Measurements from ENCODE around the gene RASSF7. TPM values are rescaled to one million over a fixed set of nuclear protein-coding genes. Genes with fewer than 3 reads are reported as not detected.
A peak's percentile ranks its signal among the peaks of the same experiment; 100 is the strongest.

Gene RASSF7
- total and polyA plus RNA-seq, 2 donors from 2014 or later, result 106 to 108 TPM

- no peaks in the 10 kb centered on the region for H3K9me3 ChIP-seq (ENCODE audit: control insufficient read depth in 2 of 3, insufficient read depth in 1 of 3, low read length in 3 of 3)
- H3K27me3 ChIP-seq (ENCODE audit: control insufficient read depth, insufficient read depth, low read length), result no peaks in the 10 kb centered on the region
- no peak overlapping the region for H3K9ac ChIP-seq (ENCODE audit: low read length in 3 of 3)
- FAIRE-seq, result no peak
- H3K4me1 ChIP-seq (ENCODE audit: control insufficient read depth in 2 of 3, insufficient read depth in 2 of 3, low read depth in 1 of 3, low read length in 3 of 3), result peaks cover 0 to 4% (median 0%) of the 10 kb centered on the region in 3 donors
- no peak for TF ChIP-seq CTCF (IDR thresholded peaks at IDR 0.05; ENCODE audit: borderline replicate concordance, extremely low read depth, insufficient read depth)
- intact Hi-C loops (cut with DNase I), result no loop called here
- H3K36me3 ChIP-seq (ENCODE audit: control insufficient read depth in 2 of 3, insufficient read depth in 3 of 3, low read length in 3 of 3), result peaks cover 2 to 63% (median 29%) of the 10 kb centered on the region in 3 donors
- H3K4me3 ChIP-seq (ENCODE audit: low read length in 3 of 3), result no peak overlapping the region
- peak in 1 of 5 donors; percentile 77 for DNase-seq
- no peak overlapping the region for H3K27ac ChIP-seq (ENCODE audit: low read depth in 2 of 2, low read length in 2 of 2)
Observed at GRCh38 chr11:607971-608659, 47.3 kb downstream of the RASSF7 start.

GRCh38 chr11:608791-609251 is 48.1 kb downstream of the RASSF7 start:
- H3K9me3 ChIP-seq (ENCODE audit: control insufficient read depth in 2 of 3, insufficient read depth in 1 of 3, low read length in 3 of 3), result no peaks in the 10 kb centered on the region
- peaks cover 2 to 64% (median 29%) of the 10 kb centered on the region in 3 donors for H3K36me3 ChIP-seq (ENCODE audit: control insufficient read depth in 2 of 3, insufficient read depth in 3 of 3, low read length in 3 of 3)
- H3K9ac ChIP-seq (ENCODE audit: low read length in 3 of 3), result no peak overlapping the region
- FAIRE-seq (no peak), DNase-seq (peak in 1 of 5 donors; percentile 79)
- H3K27me3 ChIP-seq (ENCODE audit: control insufficient read depth, insufficient read depth, low read length), result no peaks in the 10 kb centered on the region
- H3K27ac ChIP-seq (ENCODE audit: low read depth in 2 of 2, low read length in 2 of 2), result no peak overlapping the region
- peaks cover 0 to 4% (median 0%) of the 10 kb centered on the region in 3 donors for H3K4me1 ChIP-seq (ENCODE audit: control insufficient read depth in 2 of 3, insufficient read depth in 2 of 3, low read depth in 1 of 3, low read length in 3 of 3)
- intact Hi-C loops (cut with DNase I), result no loop called here
- H3K4me3 ChIP-seq (ENCODE audit: low read length in 3 of 3), result no peak overlapping the region
- TF ChIP-seq CTCF (IDR thresholded peaks at IDR 0.05; ENCODE audit: borderline replicate concordance, extremely low read depth, insufficient read depth), result no peak

GRCh38 chr11:609341-609811 is 48.6 kb downstream of the RASSF7 start:
- Histone ChIP-seq H3K9ac (ENCODE audit: low read length in 3 of 3) (no peak overlapping the region), H3K27ac (ENCODE audit: low read depth in 2 of 2, low read length in 2 of 2) (no peak overlapping the region), H3K9me3 (ENCODE audit: control insufficient read depth in 2 of 3, insufficient read depth in 1 of 3, low read length in 3 of 3) (no peaks in the 10 kb centered on the region), H3K4me3 (ENCODE audit: low read length in 3 of 3) (no peak overlapping the region), H3K4me1 (ENCODE audit: control insufficient read depth in 2 of 3, insufficient read depth in 2 of 3, low read depth in 1 of 3, low read length in 3 of 3) (peaks cover 0 to 8% (median 0%) of the 10 kb centered on the region in 3 donors), H3K27me3 (ENCODE audit: control insufficient read depth, insufficient read depth, low read length) (no peaks in the 10 kb centered on the region), H3K36me3 (ENCODE audit: control insufficient read depth in 2 of 3, insufficient read depth in 3 of 3, low read length in 3 of 3) (peaks cover 2 to 60% (median 25%) of the 10 kb centered on the region in 3 donors)
- no peak for TF ChIP-seq CTCF (IDR thresholded peaks at IDR 0.05; ENCODE audit: borderline replicate concordance, extremely low read depth, insufficient read depth)
- FAIRE-seq (no peak), DNase-seq (peak in 1 of 5 donors; percentile 70)
- intact Hi-C loops (cut with DNase I), result no loop called here
